Keratinocyte (primary cell): ENCODE measurements around the gene PGAM2.

Source experiments
- CTCF ChIP-seq, 3 experiments: IDR thresholded peaks in 1 of 3; conservative IDR thresholded peaks in 1 of 3; optimal IDR thresholded peaks in 1 of 3; 2 replicates in 2 of 3; 3 replicates in 1 of 3; pipeline versions ENCODE3 to v1.5.1; 2011; ENCODE audit warnings: low read length in 3 of 3, mild to moderate bottlenecking in 3 of 3, moderate library complexity in 2 of 3, control low read depth in 1 of 3, inconsistent platforms in 1 of 3; ENCODE audit not compliant: insufficient read depth in 2 of 3; ENCODE audit errors: extremely low read depth in 1 of 3
- EZH2 ChIP-seq: IDR thresholded peaks from one replicate; pipeline ENCODE4 v1.6.1; 2012; ENCODE audit warnings: inconsistent platforms, mild to moderate bottlenecking, low read length, moderate library complexity

GRCh38 chr7:44059219-44060090 lies 5.9 kb downstream of the PGAM2 start:
- TF ChIP-seq CTCF (optimal IDR thresholded peaks at IDR 0.05 in 1 of 3, IDR thresholded peaks at IDR 0.05 in 1 of 3, conservative IDR thresholded peaks at IDR 0.05 in 1 of 3; ENCODE audit: extremely low read depth in 1 of 3, insufficient read depth in 2 of 3, low read length in 3 of 3) (no peak), EZH2 (no peak)
